SU-DHL-6 (cell line): ENCODE results near the gene CHRND.
"Not testable (repeated sequence)": the region's sequence is repeated elsewhere in the genome, so short reads cannot be mapped to it uniquely, and the experiment has no call there.

Experiments
- H2AFZ ChIP-seq: fragments of 200-600 bp; sonication (generic); 2 replicates; pipeline ENCODE4 v1.6.1; 2014; ENCODE audit warnings: low read depth, mild to moderate bottlenecking, moderate library complexity, mixed read lengths, antibody characterized with exemption, low read length; ENCODE audit not compliant: severe bottlenecking
- H3F3A ChIP-seq: fragments of 200-600 bp; shearing (Covaris generic); 2 replicates; pipeline ENCODE4 v1.6.0; 2016; ENCODE audit warnings: antibody characterized with exemption, mild to moderate bottlenecking; ENCODE audit not compliant: insufficient read depth
- H3K27ac ChIP-seq: fragments of 200-600 bp; sonication (generic); 2 replicates; pipeline ENCODE4 v1.5.1; 2016; ENCODE audit warnings: low read depth, mild to moderate bottlenecking, low read length, moderate library complexity, mixed read lengths
- H3K27me3 ChIP-seq: fragments of 200-600 bp; sonication (generic), shearing (Covaris generic); 2 replicates; pipeline ENCODE4 v1.6.0; 2014; ENCODE audit warnings: mild to moderate bottlenecking, low read length
- H3K36me3 ChIP-seq: fragments of 200-600 bp; sonication (generic); 2 replicates; pipeline ENCODE4 v1.6.1; 2014; ENCODE audit warnings: mild to moderate bottlenecking, low read length, mixed read lengths
- H3K4me2 ChIP-seq: fragments of 300-600, 200-600 bp; shearing (Covaris generic), sonication (generic); 2 replicates; pipeline ENCODE4 v1.6.0; 2014; ENCODE audit warnings: low read length, low read depth, mild to moderate bottlenecking; ENCODE audit not compliant: poor library complexity, severe bottlenecking
- H3K4me3 ChIP-seq: fragments of 200-600 bp; sonication (generic); 2 replicates; pipeline ENCODE4 v1.5.1; 2014; ENCODE audit warnings: antibody characterized with exemption, low read length, mild to moderate bottlenecking, mixed read lengths; ENCODE audit not compliant: insufficient read depth, poor library complexity, severe bottlenecking
- H3K79me2 ChIP-seq: fragments of 200-600 bp; sonication (generic); 2 replicates; pipeline ENCODE4 v1.6.1; 2014; ENCODE audit warnings: mild to moderate bottlenecking, low read length, moderate library complexity; ENCODE audit not compliant: insufficient read depth
- H3K9ac ChIP-seq: fragments of 200-600 bp; sonication (generic); 2 replicates; pipeline ENCODE4 v1.7.0; 2014; ENCODE audit warnings: mild to moderate bottlenecking, low read length
- H3K9me2 ChIP-seq: fragments of 200-600 bp; sonication (generic); replicated peaks from 2 replicates; pipeline ENCODE4 v1.6.1; 2014; ENCODE audit warnings: low read length; ENCODE audit not compliant: insufficient read depth
- H3K9me3 ChIP-seq: fragments of 200-600 bp; sonication (generic); 2 replicates; pipeline ENCODE4 v1.6.1; 2014; ENCODE audit warnings: low read length, mixed read lengths; ENCODE audit not compliant: insufficient read depth
- H4K20me1 ChIP-seq: fragments of 200-600 bp; sonication (generic); 2 replicates; pipeline ENCODE4 v1.6.1; 2014; ENCODE audit warnings: low read depth, mild to moderate bottlenecking, antibody characterized with exemption, low read length, moderate library complexity, mixed read lengths
- CTCF ChIP-seq: fragments of 200-600 bp; sonication (generic); IDR thresholded peaks from one replicate; pipeline ENCODE4 v1.5.1; 2017; ENCODE audit warnings: antibody characterized with exemption, mild to moderate bottlenecking, low read length, moderate library complexity; ENCODE audit not compliant: insufficient read depth, poor library complexity, severe bottlenecking
- EZH2phosphoT487 ChIP-seq: fragments of 200-600 bp; sonication (generic), shearing (Covaris generic); conservative IDR thresholded peaks from 2 replicates; pipeline ENCODE4 v1.6.1; 2018; ENCODE audit warnings: mild to moderate bottlenecking, antibody characterized with exemption, low read length, moderate library complexity, mixed read lengths

The CHRND gene

DNA sequence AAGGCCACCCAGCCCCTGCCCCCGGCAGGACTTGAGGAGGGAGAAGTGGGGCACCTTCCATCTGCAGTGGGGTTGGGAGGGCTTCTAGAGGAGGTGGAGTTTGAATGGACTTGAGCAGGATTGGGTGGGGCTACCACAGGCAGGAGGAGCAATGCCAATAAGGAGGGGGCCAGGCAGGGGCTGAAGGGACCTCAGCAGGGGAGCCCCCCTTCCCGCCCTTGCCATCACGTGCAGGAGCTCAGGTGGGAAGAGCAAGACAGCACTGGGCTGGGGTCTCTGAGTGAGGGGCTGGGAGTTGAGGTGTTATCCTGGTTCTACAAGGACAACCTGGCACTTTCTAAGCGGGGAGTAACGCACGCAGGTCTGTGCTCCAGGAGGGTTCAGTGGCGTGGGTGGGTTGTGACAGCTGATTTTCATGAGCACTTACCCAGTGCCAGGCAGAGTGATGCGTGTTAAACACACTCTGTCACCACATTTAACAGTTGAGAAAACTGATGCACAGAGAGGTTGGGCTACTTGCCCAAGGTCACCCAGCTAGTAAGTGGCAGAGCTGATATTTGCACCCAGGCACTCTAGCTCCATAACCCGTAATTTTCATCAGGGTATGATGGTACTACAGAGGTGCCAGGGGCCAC, 4.8 kb downstream of the CHRND start:
- Histone ChIP-seq H3K27ac (no peak overlapping the region), H3K36me3 (no peaks in the 10 kb centered on the region), H4K20me1 (no peaks in the 10 kb centered on the region), H3K4me3 (no peak overlapping the region), H3K79me2 (no peaks in the 10 kb centered on the region), H3K27me3 (no peaks in the 10 kb centered on the region), H3K9ac (no peak overlapping the region), H2AFZ (no peak overlapping the region), H3K4me2 (no peak overlapping the region), H3K9me2 (no peaks in the 10 kb centered on the region), H3F3A (no peaks in the 10 kb centered on the region), H3K9me3 (no peaks in the 10 kb centered on the region)
- TF ChIP-seq CTCF: no peak

GRCh38 chr2:232532419-232532818, 6.5 kb downstream of the CHRND start:
- Histone ChIP-seq H3K4me3 (no peak overlapping the region), H3K9ac (no peak overlapping the region), H4K20me1 (no peaks in the 10 kb centered on the region), H3F3A (no peaks in the 10 kb centered on the region), H3K27ac (no peak overlapping the region), H3K9me2 (no peaks in the 10 kb centered on the region), H2AFZ (no peak overlapping the region), H3K4me2 (no peak overlapping the region), H3K9me3 (no peaks in the 10 kb centered on the region), H3K36me3 (no peaks in the 10 kb centered on the region), H3K79me2 (no peaks in the 10 kb centered on the region), H3K27me3 (no peaks in the 10 kb centered on the region)
- TF ChIP-seq CTCF (no peak), EZH2phosphoT487 (no peak)

DNA sequence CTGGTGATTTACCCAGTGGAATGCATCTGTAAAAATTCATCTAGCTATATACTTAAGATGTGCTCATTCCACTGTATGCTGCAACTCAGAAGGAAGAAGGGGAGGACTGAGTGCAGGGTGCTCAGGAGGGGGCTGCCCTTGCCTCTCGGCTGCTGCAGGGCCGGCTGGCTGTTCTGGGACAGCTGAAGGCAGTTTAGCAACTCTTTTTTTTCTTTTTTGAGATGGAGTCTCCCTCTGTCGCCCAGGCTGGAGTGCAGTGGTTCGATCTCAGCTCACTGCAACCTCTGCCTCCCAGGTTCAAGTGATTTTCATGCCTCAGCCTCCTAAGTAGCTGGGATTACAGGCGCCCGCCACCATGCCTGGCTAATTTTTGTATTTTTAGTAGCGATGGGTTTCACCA, 6.9 kb downstream of the CHRND start:
- not testable (repeated sequence) for H3K4me2 ChIP-seq, H3F3A ChIP-seq, H3K79me2 ChIP-seq, H3K27me3 ChIP-seq, H3K36me3 ChIP-seq, H2AFZ ChIP-seq, H4K20me1 ChIP-seq, H3K27ac ChIP-seq, H3K4me3 ChIP-seq, H3K9me2 ChIP-seq, H3K9ac ChIP-seq, H3K9me3 ChIP-seq

- TF ChIP-seq EZH2phosphoT487 (no peak), CTCF (no peak)
- Histone ChIP-seq H4K20me1 (no peaks in the 10 kb centered on the region), H3K4me2 (no peak overlapping the region)
Measured at GRCh38 chr2:232533944-232534710, 8.2 kb downstream of the CHRND start.

More at GRCh38 chr2:232533944-232534710, 8.2 kb downstream of the CHRND start:
- Histone ChIP-seq H3K4me3 (no peak overlapping the region), H2AFZ (no peak overlapping the region), H3K79me2 (no peaks in the 10 kb centered on the region), H3K27me3 (no peaks in the 10 kb centered on the region), H3K36me3 (no peaks in the 10 kb centered on the region), H3K9ac (no peak overlapping the region), H3K9me2 (no peaks in the 10 kb centered on the region), H3K9me3 (no peaks in the 10 kb centered on the region), H3K27ac (no peak overlapping the region), H3F3A (no peaks in the 10 kb centered on the region)
